GM18526 (cell line): ENCODE measurements around the gene ATP6V1B1.

Source experiments
- POLR2A ChIP-seq: IDR thresholded peaks from 3 replicates; pipeline ENCODE4 v1.6.1; 2011; ENCODE audit not compliant: insufficient read length; ENCODE audit errors: extremely low read depth

ATP6V1B1 gene

GRCh38 chr2:70932631-70933230 is 3.0 kb upstream of the ATP6V1B1 start:
- no peak for TF ChIP-seq POLR2A

GRCh38 chr2:70934981-70935380 is 719 bp upstream of the ATP6V1B1 start:
- no peak for TF ChIP-seq POLR2A

- no peak for TF ChIP-seq POLR2A
These were observed 672 bp downstream of the ATP6V1B1 start for GRCh38 chr2:70936165-70936978.

GRCh38 chr2:70936979-70937811 is 1.5 kb downstream of the ATP6V1B1 start:
- no peak for TF ChIP-seq POLR2A

- no peak for TF ChIP-seq POLR2A
These were observed 2.3 kb downstream of the ATP6V1B1 start for GRCh38 chr2:70937866-70938585.

- TF ChIP-seq POLR2A: no peak
These were observed 2.9 kb downstream of the ATP6V1B1 start for GRCh38 chr2:70938586-70938950.

- no peak for TF ChIP-seq POLR2A
These were observed 3.5 kb downstream of the ATP6V1B1 start for GRCh38 chr2:70939001-70939838.

GRCh38 chr2:70939839-70940580 is 4.3 kb downstream of the ATP6V1B1 start:
- TF ChIP-seq POLR2A: no peak

GRCh38 chr2:70941186-70941585 is 5.5 kb downstream of the ATP6V1B1 start:
- no peak for TF ChIP-seq POLR2A

GRCh38 chr2:70941701-70942100 is 6.0 kb downstream of the ATP6V1B1 start:
- no peak for TF ChIP-seq POLR2A

GRCh38 chr2:70942396-70943204 is 6.9 kb downstream of the ATP6V1B1 start:
- TF ChIP-seq POLR2A: no peak

- TF ChIP-seq POLR2A: no peak
These were observed 7.6 kb downstream of the ATP6V1B1 start for GRCh38 chr2:70943205-70943871.

GRCh38 chr2:70944111-70944690 is 8.5 kb downstream of the ATP6V1B1 start:
- TF ChIP-seq POLR2A: no peak
